T-helper 1 cell treated with Interleukin-12 subunit alpha and Interleukin-12 subunit beta and Interleukin-4 antibody, amounts not matched to agents 30 ng/mL and 1 ng/mL, for 36 hours (primary cell): Measurements from ENCODE around the gene WDPCP. TPM values are rescaled to one million over a fixed set of nuclear protein-coding genes. Genes with fewer than 3 reads are reported as not detected.
"Not testable (repeated sequence)": the region's sequence is repeated elsewhere in the genome, so short reads cannot be mapped to it uniquely, and the experiment has no call there.

Experiments
- intact Hi-C: fragments of 100-400 bp; cut with micrococcal nuclease; formaldehyde crosslinking; loops from one replicate; pipeline ENCODE4 v1.15.1; 2024
- total RNA-seq: library from RNA; stranded (reverse); gene quantifications from 2 replicates; pipeline ENCODE4 v1.2.3, GENCODE V29; 2022

WDPCP gene, protein sequence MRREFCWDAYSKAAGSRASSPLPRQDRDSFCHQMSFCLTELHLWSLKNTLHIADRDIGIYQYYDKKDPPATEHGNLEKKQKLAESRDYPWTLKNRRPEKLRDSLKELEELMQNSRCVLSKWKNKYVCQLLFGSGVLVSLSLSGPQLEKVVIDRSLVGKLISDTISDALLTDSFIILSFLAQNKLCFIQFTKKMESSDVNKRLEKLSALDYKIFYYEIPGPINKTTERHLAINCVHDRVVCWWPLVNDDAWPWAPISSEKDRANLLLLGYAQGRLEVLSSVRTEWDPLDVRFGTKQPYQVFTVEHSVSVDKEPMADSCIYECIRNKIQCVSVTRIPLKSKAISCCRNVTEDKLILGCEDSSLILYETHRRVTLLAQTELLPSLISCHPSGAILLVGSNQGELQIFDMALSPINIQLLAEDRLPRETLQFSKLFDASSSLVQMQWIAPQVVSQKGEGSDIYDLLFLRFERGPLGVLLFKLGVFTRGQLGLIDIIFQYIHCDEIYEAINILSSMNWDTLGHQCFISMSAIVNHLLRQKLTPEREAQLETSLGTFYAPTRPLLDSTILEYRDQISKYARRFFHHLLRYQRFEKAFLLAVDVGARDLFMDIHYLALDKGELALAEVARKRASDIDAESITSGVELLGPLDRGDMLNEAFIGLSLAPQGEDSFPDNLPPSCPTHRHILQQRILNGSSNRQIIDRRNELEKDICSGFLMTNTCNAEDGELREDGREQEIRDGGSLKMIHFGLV
- 5.9 and 7.3 TPM in 2 replicates for total RNA-seq

DNA sequence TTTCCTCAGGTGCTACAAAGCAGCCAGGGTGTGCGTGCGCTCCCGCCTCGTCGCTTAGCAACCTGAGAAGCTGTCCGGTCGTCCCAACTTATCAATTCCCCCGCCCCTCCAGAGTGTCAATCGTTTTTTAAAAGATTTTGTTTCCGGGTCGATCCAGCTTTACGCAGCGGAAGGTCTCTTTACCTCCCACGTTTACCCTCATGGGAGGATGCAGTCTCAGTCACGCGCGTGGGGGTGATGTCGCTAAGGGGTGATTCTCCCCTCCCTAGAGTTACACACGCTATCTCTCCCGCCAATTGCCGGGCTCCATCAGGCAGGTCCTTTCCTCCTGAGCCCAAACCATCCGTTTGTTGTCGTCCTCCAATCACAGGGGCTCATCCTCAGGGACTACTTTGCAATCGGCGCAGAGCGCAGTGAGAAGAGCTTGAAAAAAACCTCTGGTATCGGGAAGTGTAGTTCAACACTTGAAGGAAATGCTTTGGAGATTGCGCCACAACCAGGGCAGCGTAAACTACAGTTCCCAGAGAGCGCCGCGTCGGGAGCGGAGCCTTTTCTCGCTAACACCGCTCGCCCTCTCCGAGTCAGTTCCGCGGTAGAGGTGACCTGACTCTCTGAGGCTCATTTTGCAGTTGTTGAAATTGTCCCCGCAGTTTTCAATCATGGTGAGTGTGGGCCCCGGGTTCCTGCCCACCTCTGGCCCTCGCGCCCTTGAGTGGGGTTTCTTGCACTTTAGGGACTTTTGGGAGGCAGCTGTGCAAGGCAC is at the start of gene WDPCP, which contains the start of gene MDH1:
Gene WDPCP, minus strand, starts transcription at position 93 of the 763 bp plus-strand sequence. CDS start 206 bp downstream, outside the sequence.
Gene MDH1, plus strand, starts transcription at position 579 of the 763 bp plus-strand sequence. Its CDS starts 81 bp downstream, at position 660.
- intact Hi-C loops = loop anchor here (1.0 to 5.0 kb wide), 22 partner anchors 253 to 1894 kb away; partner anchors contain the start of genes ACTR2, AFTPH, CCT4 and CEP68

DNA sequence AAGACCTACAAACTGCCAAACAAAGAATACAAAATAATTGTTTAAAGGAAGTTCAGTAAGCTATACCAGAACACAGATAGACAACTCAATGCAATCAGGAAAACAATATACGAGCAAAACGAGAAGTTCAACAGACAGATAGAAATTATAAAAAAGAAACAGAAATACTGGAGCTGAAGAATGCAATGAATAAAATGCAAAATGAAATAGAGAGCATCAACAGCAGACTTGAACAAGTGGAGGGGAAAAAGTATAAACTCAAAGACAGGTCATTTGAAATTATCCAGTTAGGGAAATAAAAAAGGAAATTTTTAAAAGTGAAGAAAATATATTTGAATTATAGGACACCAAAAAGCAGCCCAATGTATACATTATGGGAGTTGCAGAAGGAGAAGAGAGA is 44.1 kb upstream of the WDPCP start:
- intact Hi-C loops = no loop called here

DNA sequence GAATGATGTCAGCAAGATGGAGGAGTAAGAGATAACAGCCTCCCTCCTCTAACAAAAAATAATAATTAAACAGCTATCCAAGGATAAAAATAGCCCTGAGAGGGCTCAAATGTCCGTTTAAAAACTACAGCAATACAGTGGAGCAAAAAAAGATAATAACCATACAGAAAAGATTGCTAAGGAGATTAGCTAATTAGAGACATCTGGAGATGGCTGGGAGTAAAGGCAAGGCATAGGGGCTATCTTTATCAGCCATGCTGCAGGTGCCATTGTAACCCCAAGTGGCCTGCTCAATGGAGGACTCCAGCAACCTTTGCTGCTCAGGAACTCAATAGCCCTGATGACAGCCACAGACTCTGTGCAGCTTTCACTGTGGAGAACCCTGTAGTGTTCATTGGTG is 43.2 kb upstream of the WDPCP start:
- intact Hi-C loops = no loop called here

DNA sequence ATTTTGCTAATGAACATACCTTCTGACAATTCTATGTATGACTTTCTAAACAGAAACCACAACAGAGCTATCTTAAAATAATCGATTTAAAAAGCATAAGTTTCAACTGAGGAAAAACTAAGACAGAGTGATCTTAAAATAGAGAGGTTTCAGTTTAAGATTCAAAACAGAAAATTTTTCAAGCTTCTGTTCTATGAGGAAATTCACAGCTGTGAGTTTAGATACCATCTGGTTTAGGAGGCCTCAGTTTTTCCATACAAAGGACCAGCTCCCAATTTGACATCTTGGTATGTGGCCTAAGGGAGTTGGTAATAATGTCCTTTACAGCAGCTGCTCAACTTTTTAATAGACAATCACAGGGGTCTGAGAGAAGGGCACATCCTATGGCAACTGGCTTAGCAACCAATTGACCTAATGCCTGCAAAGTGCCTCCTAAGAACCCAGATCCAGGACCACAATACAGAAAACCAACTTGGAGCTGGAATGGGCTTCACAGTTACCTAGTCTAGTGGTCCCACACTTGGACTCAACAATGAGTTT is 40.2 kb upstream of the WDPCP start:
- intact Hi-C loops = no loop called here

DNA sequence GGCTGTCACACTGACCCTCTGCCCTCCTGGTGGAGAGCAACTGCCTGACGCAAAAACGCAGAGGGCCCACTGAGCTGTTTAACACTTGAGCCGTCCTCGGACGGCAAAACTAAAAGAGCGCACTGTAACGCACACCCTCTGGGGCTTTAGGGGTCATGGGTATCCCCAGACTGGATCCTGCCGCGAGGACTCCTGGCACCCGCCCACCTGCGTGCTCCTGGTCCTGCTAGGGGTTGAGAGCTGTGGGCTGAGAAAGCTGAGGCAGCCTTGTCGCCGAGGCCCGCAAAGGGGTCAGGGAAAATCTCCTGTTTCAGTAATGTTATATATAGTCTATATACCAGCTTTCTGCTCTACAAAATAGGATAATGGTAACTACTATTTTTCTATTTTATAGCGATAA is 39.6 kb upstream of the WDPCP start:
- intact Hi-C loops = no loop called here

DNA sequence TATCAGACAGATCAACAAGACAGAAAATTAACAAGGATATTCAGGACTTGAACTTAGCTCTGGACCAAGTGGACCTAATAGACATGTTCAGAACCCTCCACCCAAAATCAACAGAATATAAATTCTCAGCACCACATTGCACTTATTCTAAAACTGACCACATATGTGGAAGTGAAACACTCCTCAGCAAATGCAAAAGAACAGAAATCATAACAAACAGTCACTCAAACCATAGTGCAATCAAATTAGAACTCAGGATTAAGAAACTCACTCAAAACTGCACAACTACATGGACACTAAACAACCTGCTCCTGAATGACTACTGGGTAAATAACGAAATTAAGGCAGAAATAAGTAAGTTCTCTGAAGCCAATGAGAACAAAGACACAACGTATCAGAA is 35.5 kb upstream of the WDPCP start:
- intact Hi-C loops = not testable (repeated sequence)

DNA sequence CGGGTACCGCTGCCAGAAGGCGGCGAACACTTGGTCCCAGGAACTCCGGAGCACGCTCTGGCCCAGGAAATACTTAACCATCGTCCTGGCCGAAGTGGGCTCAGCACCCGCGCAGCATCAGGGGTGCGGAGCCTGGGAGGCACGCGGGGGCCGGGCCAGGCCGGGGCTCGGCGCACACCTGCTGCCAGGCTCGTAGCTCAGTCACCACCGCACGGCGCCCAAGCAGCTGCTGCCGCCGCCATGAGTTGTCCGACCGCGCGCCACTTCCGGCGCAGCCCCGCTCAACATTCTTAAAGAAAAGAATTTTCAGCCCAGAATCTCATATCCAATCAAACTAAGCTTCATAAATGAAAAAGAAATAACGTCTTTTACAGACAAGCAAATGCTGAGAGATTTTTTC is 34.5 kb upstream of the WDPCP start:
- intact Hi-C loops = no loop called here

DNA sequence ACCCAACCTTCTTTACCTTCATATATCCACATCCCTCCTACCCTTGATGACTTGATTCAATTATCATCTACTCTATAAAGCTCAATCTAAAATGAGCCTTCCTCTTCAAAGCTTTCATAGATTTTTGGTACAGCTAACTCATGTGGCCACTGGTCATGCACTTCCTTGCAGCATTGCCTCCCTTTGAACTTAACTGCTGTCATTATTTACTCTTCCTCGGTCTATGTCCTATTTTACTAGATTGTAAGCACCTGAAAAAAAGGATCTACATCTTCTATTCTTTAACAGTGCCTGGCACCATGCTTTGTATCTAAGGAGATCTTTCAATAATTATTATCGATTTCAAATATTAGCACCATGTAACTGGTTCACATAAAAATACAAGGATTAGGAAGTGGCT is 31.1 kb upstream of the WDPCP start:
- intact Hi-C loops = no loop called here

DNA sequence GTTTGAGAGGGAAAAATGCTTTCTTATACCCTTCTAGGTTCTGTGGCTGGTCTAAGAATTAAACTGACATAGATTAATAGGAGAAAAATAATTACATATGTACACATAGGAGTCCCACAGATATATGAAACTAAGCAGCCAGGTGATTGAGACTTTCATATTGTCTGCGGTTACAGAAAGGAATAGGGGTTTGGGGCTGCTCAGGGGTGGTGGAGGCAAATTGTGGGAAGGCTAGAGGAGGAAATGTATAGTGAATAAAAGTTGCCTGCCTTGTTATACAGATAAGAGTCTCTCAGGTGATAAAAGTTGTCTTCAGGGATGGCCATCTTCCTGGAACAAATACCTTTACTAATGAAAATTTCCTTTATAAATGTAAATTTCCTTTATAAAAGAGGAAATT is 29.1 kb upstream of the WDPCP start:
- intact Hi-C loops = no loop called here

DNA sequence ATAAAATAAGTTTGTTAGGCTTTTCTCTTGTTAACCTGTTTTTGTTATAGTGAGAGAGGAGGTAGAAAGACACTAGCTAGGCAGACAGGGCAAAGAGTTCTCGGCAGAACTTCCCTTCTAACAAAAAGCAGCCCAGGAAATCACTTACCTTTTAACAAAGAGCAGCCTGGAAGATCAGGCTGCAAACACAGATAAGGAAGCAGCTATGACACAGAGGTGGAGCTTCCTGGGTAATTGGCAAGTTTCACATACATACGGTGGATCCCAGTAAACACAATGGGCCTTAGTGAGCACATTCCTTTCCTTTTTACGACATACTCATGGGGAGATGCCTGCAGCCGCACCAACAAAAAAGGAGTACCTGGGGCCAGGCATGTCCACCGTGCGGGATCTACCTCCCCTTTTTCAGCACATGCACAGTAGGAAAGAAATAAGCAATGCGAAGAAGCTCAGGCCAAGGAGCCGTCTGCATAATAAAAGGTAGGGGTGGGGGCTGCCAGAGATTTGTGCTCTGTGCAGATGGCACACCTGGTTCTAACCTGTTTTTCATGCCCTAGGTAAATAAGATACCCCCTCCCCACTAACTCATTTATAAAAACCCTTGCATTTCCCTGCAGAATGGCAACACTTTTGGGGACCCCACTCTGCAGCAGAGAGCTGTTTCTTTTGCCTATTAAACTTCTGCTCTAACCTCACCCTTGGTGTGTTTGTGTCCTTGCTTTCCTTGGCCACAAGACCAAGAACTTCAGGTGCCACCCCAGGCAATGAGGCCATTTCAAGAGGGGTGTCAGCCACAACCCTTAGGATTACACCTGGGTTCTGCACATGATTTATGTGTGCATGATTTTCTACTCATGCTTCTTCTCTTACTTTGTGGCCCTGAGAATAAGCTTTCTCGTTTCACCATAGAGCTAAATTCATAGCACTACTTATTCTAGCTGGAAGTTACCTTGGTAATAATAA is 27.0 kb upstream of the WDPCP start:
- intact Hi-C loops = no loop called here

DNA sequence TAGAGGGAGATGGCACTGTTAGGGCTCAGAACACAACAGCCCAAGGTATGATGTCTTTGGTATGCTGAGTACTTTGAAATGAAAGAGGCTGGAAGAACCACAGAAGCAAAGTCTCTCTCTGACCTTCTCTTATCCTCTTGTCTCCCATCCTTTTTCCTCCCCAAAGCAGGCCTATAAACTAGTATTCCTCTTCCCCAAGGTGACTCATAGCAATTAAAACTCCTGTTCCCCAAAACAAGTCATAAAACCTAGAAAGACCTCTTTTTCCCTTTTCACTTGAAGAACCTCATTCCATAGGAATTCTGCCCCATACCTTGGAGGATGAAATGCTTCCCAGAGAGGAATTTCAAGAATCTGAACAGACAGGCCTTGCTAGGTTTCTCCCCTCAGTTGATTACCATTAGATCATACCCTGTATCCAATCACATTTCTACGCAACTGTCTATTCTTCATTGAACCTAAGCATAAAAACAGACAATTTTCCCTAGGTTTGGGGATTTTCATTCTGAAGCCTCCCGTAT is 26.2 kb upstream of the WDPCP start:
- intact Hi-C loops = no loop called here

DNA sequence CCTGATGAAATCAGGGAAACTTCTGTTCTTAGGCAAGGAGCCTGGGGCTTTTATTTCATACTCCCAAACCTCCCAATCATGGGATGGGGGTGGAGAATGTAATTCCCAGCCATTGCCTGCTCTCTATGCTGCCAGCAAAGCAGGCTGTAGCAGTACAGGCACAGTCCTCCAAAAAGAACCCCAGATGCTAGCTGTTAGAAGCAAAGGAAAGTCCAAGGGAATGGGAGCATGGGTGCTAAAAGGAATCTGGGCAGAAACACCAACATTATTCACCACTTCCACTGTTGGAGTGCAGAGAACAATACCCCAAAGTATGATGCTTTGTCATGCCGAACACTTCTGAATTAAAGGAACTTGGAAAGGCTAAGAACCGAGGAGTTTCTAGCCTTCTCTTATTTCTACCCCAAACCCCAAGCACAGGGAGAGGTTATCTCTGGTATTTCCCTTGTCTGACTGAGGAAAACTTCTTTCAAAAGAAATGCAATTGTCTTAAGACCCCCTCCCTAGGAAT is 25.2 kb upstream of the WDPCP start:
- intact Hi-C loops = no loop called here

DNA sequence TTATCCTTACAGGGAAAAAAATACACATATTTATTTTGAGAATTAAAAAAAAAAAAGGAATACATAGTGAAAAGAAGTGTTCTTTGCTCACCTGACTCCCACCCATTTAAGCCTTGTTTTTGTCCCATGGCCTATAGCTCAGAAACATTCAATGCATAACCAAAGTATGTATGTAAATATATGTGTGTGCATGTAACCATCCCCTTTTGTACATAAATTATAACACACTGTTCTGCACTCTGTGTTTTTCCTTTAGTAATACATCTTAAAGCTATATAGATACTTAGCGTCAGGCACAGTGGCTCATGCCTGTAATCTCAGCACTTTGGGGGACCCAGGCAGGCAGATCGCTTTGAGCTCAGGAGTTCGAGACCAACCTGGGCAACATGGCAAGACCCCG is 22.2 kb upstream of the WDPCP start:
- intact Hi-C loops = no loop called here

DNA sequence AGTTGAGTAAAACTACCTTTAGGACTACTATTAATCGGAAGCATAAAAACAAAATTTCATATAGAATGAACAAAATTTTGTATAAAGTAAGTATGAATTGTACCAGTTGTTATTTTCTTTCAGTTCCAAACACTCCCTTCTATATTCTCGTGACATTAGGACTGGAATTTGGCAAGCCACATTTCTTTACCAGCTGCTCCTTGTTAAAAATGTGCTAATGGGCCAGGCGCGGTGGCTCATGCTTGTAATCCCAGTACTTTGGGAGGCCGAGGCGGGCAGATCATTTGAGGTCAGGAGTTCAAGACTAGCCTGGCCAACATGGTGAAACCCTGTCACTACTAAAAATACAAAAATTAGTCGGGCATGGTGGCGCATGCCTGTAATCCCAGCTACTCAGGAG is 20.6 kb upstream of the WDPCP start:
- intact Hi-C loops = not testable (repeated sequence)

DNA sequence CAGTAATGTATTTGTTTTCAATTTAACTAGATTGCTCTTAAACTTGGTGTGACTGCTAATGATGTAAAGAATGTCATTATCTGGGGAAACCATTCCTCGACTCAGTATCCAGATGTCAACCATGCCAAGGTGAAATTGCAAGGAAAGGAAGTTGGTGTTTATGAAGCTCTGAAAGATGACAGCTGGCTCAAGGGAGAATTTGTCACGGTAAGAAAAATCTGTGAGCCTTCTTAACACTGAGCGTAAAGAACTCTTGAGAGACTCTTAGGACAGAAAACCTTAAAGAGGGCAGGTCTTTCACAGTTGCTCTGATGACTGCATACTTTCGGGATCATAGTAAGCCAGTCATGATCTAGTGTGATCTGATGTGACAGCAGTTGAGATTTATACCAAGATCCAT is 16.4 kb upstream of the WDPCP start:
- intact Hi-C loops = no loop called here

DNA sequence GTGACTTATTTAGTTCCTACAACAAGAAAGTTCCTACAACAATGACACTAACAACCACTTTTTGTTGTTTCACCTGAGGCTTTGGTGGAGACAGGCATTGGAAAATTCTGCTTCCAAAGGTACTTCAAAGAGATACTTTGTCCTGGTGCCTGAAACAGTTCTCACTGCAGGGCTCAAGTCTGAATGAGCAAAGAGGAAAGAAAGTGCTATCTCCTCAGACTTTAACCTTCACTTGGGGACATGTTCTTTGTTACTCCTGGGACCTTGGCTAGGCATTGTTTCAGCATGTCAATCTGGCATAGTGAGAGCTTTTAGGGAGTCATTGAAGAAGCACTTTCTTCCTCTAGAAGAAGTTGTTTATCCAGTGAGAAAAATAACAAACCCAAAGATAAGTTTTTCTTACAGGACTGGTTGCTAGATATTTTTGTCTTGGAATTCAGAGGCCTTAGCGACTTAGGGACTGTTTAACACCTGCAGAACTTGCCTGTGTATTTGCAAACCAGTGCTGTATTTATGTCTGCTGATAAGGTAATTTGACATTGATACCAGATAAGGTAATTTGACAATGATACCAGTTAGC is 12.7 kb upstream of the WDPCP start:
- intact Hi-C loops = no loop called here

DNA sequence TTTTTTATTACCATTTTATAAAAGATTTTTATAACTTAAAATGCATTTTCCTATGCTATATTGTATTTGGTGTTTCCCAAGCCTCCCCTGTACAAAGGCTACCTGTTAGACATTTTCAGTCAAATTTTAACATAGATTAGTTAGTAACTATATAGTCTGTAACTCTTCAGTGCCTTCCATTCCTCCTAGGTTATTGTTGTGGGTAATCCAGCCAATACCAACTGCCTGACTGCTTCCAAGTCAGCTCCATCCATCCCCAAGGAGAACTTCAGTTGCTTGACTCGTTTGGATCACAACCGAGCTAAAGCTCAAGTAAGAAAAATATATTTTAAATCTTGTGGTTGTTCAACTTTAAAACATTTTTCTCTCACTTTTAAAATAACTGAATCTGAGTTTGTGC is 10.7 kb upstream of the WDPCP start:
- intact Hi-C loops = no loop called here

DNA sequence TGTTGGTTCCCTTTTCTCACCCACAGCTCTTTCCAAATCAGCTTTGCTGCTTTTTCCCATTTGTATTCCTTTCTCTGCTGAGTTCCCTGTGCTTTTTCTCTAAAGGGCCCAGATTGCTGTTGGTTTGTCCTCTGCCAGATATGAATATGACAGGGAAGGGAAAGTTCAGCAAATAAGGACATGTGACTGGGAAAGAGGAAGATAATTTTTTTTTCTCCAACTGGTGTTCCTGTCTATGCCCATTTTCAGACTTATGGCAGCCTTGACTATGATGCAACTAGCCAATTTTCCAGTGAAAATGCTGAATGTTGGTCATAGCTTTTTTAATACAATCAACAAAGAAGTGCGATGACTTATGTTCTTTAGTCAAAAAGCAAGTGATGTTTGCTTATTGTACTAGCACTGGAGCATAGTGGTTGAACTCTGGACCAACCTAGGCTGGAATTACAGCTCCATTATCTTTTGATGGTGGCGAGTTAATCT is 8.2 kb upstream of the WDPCP start:
- intact Hi-C loops = no loop called here

DNA sequence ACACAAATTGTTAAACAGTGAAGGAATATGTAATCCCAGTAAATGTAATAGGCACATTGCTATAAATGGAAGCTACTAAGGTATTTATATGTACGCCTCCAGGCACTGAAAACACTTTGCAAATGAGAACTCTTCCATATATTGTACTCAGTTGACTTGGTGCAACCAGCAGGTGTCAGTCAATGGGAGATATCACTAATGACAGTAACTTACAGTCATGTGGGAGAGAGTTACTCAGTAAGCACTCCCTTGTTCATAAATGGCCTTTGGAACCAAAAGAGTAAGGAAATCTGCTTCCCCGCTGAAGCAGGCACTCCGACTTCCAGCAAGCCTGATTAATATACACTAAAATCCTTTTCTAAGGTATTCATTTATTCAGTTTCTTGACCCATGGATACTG is 6.4 kb upstream of the WDPCP start:
- intact Hi-C loops = no loop called here
